Liver (tissue), 9 donors: ENCODE data around the gene MLLT3. TPM values are rescaled to one million over a fixed set of nuclear protein-coding genes. Genes with fewer than 3 reads are reported as not detected.

Source experiments
- DNase-seq: peaks from one replicate; pipeline ENCODE4 v3.0.0-alpha.2; 2017; ENCODE audit warnings: low spot score
- H3K27ac ChIP-seq, 2 donors: one replicate each; pipeline ENCODE4 v1.7.0; 2013; ENCODE audit warnings: inconsistent platforms in 2 of 2, low read length in 2 of 2, control low read depth in 1 of 2, low read depth in 1 of 2, mild to moderate bottlenecking in 1 of 2
- H3K27me3 ChIP-seq, 4 donors: one replicate each; pipeline versions ENCODE4 v1.6.1 to v1.7.0; 2013; ENCODE audit warnings: low read length in 3 of 4, inconsistent platforms in 1 of 4, mild to moderate bottlenecking in 1 of 4, moderate library complexity in 1 of 4; ENCODE audit not compliant: control insufficient read depth in 4 of 4, insufficient read depth in 4 of 4
- H3K36me3 ChIP-seq, 4 donors: one replicate each; pipeline versions ENCODE4 v1.6.1 to v1.7.0; 2013; ENCODE audit warnings: low read length in 3 of 4, mild to moderate bottlenecking in 3 of 4, low read depth in 1 of 4, moderate library complexity in 1 of 4; ENCODE audit not compliant: control insufficient read depth in 4 of 4, insufficient read depth in 3 of 4
- H3K4me1 ChIP-seq, 4 donors: one replicate each; pipeline versions ENCODE4 v1.6.1 to v1.7.0; 2013; ENCODE audit warnings: low read length in 3 of 4, mild to moderate bottlenecking in 3 of 4, moderate library complexity in 1 of 4; ENCODE audit not compliant: control insufficient read depth in 4 of 4, insufficient read depth in 4 of 4
- H3K4me3 ChIP-seq, 3 donors: one replicate each; pipeline versions ENCODE4 v1.6.1 to v1.7.0; 2013; ENCODE audit warnings: low read length in 3 of 3, control low read depth in 1 of 3, low read depth in 1 of 3, mild to moderate bottlenecking in 1 of 3
- H3K9ac ChIP-seq, 2 donors: one replicate each; pipeline ENCODE4 v1.7.0; 2013; ENCODE audit warnings: low read length in 2 of 2, mild to moderate bottlenecking in 2 of 2, moderate library complexity in 2 of 2, control low read depth in 1 of 2, low read depth in 1 of 2
- H3K9me3 ChIP-seq, 4 donors: one replicate each; pipeline versions ENCODE4 v1.6.1 to v1.7.0; 2013; ENCODE audit warnings: low read length in 3 of 4; ENCODE audit not compliant: control insufficient read depth in 4 of 4
- EGR1 ChIP-seq, 2 donors: IDR thresholded peaks; 2 replicates each; pipeline ENCODE4 v1.6.1; 2016 to 2018; ENCODE audit warnings: antibody characterized with exemption in 2 of 2, low read depth in 2 of 2
- FOXA2 ChIP-seq: IDR thresholded peaks from 2 replicates; pipeline ENCODE4 v1.6.1; 2016; ENCODE audit warnings: antibody characterized with exemption
- GABPA ChIP-seq, 2 donors: IDR thresholded peaks in 1 of 2; conservative IDR thresholded peaks in 1 of 2; 2 replicates each; pipeline ENCODE4 v1.6.1; 2016; ENCODE audit warnings: antibody characterized with exemption in 2 of 2, mild to moderate bottlenecking in 1 of 2, moderate library complexity in 1 of 2
- HNF4A ChIP-seq, 2 donors: conservative IDR thresholded peaks; 2 replicates each; pipeline ENCODE4 v1.6.1; 2016; ENCODE audit warnings: antibody characterized with exemption in 2 of 2, mild to moderate bottlenecking in 2 of 2
- JUND ChIP-seq, 2 donors: IDR thresholded peaks; 2 replicates each; pipeline ENCODE4 v1.6.1; 2016; ENCODE audit warnings: antibody characterized with exemption in 2 of 2
- NR2F2 ChIP-seq: IDR thresholded peaks from 2 replicates; pipeline ENCODE4 v1.6.1; 2016; ENCODE audit warnings: antibody characterized with exemption
- RXRA ChIP-seq, 2 donors: IDR thresholded peaks; 2 replicates each; pipeline ENCODE4 v1.6.1; 2017 to 2018; ENCODE audit warnings: antibody characterized with exemption in 2 of 2, mild to moderate bottlenecking in 1 of 2
- SP1 ChIP-seq: IDR thresholded peaks from 2 replicates; pipeline ENCODE4 v1.6.1; 2018; ENCODE audit warnings: antibody characterized with exemption, mild to moderate bottlenecking
- TAF1 ChIP-seq: conservative IDR thresholded peaks from 2 replicates; pipeline ENCODE4 v1.6.1; 2016; ENCODE audit warnings: antibody characterized with exemption, mild to moderate bottlenecking
- ZBTB33 ChIP-seq: IDR thresholded peaks from 2 replicates; pipeline ENCODE4 v1.6.1; 2016; ENCODE audit warnings: antibody characterized with exemption
- WGBS: extraction: QIAGEN DNeasy Blood & Tissue Kit; methylation state at CpG from one replicate; pipeline ENCODE4 v1.1.7; 2013; 5-methylcytosine and 5-hydroxymethylcytosine counted together
- polyA plus RNA-seq, 2 donors: library from polyadenylated mRNA; stranded (reverse) in 1 of 2; unstranded in 1 of 2; fragments of 200-250 nt in 1 of 2; fragments of >200 nt in 1 of 2; fragmentation: Nextera tagmentation in 1 of 2; extraction: Ambion mirVana in 1 of 2; gene quantifications; one replicate each; pipeline versions ENCODE4 v1.2.1 to v1.2.3, GENCODE V29; 2013 to 2015
- total RNA-seq, 2 donors: library from RNA; depleted of rRNA; stranded (reverse); fragments of >200 nt; gene quantifications; one replicate each; pipeline ENCODE4 v1.2.3, GENCODE V29; 2014
- TF ChIP-seq, protein P1 (sequence below): IDR thresholded peaks from 2 replicates; pipeline ENCODE4 v1.6.1; 2016; ENCODE audit warnings: antibody characterized with exemption, mild to moderate bottlenecking
- TF ChIP-seq, protein P2 (sequence below): IDR thresholded peaks from 2 replicates; pipeline ENCODE4 v1.6.1; 2016; ENCODE audit warnings: antibody characterized with exemption
- donor health status: healthy.
- donor health status: healthy.
- donor health status: healthy.
- donor health status: healthy.
- donor health status: healthy.

Gene MLLT3
- total and polyA plus RNA-seq, 4 donors = 0.79 to 25.5 (median 1.3) TPM

- no peak for TF ChIP-seq ZBTB33
- no peak for TF ChIP-seq EGR1 (IDR thresholded peaks at IDR 0.05; ENCODE audit: low read depth in 2 of 2)
Observed at GRCh38 chr9:20580673-20581072, 41.6 kb downstream of the MLLT3 start (continued).

DNA sequence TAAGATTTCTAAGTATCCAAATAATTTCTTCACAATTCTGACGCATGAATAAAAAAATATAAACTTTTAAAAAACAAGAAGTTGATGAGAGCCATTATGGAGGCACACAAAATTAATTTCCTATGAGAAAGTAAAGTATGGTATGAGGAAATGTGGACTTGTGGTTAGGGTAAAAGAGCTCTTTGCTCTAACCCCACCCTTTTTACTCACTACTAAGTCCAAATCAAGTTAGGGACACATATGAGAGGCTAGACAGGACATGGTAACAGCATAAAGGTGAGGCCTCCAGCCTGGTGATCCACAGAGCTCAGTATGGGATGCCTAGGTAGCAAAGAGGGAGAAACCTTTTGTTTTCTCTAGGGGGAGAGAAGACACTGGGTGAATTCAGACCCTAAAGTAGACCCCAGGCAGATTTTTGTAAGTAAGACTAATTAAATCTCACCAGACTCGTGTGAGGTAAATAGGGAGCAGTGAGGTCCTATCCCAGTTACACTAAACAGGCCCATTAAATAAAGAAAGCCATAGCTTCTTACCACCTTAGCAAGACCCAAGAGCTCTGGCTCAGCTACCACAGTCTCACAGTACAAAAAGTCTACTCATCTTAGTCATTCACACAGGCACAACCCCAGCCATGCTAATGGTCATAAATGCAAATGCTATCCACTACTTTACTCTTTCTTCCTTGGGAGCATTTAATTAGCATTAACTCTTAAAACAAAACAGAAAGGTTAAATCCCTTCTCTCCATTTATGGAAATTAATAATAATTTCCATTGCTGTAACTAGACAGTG, 42.6 kb downstream of the MLLT3 start:
- 91% methylated on average over 2 of the region's 2 CpGs for WGBS
- no peak overlapping the region for H3K4me3 ChIP-seq
- TF ChIP-seq JUND (IDR thresholded peaks at IDR 0.05) (no peak), ZBTB33 (no peak), TAF1 (no peak), HNF4A (conservative IDR thresholded peaks at IDR 0.05) (no peak), GABPA (IDR thresholded peaks at IDR 0.05 in 1 of 2, conservative IDR thresholded peaks at IDR 0.05 in 1 of 2) (no peak), NR2F2 (no peak), FOXA2 (no peak), SP1 (no peak), EGR1 (IDR thresholded peaks at IDR 0.05; ENCODE audit: low read depth in 2 of 2) (no peak), RXRA (IDR thresholded peaks at IDR 0.05) (no peak)
- TF ChIP-seq, protein P1, sequence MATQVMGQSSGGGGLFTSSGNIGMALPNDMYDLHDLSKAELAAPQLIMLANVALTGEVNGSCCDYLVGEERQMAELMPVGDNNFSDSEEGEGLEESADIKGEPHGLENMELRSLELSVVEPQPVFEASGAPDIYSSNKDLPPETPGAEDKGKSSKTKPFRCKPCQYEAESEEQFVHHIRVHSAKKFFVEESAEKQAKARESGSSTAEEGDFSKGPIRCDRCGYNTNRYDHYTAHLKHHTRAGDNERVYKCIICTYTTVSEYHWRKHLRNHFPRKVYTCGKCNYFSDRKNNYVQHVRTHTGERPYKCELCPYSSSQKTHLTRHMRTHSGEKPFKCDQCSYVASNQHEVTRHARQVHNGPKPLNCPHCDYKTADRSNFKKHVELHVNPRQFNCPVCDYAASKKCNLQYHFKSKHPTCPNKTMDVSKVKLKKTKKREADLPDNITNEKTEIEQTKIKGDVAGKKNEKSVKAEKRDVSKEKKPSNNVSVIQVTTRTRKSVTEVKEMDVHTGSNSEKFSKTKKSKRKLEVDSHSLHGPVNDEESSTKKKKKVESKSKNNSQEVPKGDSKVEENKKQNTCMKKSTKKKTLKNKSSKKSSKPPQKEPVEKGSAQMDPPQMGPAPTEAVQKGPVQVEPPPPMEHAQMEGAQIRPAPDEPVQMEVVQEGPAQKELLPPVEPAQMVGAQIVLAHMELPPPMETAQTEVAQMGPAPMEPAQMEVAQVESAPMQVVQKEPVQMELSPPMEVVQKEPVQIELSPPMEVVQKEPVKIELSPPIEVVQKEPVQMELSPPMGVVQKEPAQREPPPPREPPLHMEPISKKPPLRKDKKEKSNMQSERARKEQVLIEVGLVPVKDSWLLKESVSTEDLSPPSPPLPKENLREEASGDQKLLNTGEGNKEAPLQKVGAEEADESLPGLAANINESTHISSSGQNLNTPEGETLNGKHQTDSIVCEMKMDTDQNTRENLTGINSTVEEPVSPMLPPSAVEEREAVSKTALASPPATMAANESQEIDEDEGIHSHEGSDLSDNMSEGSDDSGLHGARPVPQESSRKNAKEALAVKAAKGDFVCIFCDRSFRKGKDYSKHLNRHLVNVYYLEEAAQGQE = no peak
- TF ChIP-seq, protein P2, sequence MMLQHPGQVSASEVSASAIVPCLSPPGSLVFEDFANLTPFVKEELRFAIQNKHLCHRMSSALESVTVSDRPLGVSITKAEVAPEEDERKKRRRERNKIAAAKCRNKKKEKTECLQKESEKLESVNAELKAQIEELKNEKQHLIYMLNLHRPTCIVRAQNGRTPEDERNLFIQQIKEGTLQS = no peak

More for the DNA sequence above, 42.6 kb downstream of the MLLT3 start:
- H3K27me3 ChIP-seq = no peaks in the 10 kb centered on the region
- H3K9me3 ChIP-seq = peaks cover 0 to 3% (median 0%) of the 10 kb centered on the region in 4 donors
- no peaks in the 10 kb centered on the region for H3K36me3 ChIP-seq
- H3K27ac ChIP-seq = no peak overlapping the region
- no peaks in the 10 kb centered on the region for H3K4me1 ChIP-seq
- no peak overlapping the region for H3K9ac ChIP-seq
- no peak for DNase-seq
